ENCODE results near the gene MTTP. TPM values are rescaled to one million over a fixed set of nuclear protein-coding genes. Genes with fewer than 3 reads are reported as not detected.

The MTTP gene
- total and polyA plus RNA-seq, 2 donors (not counting 1 experiment from before 2014, with no cell fraction given), result 0.03 to 0.83 TPM

GRCh38 chr4:99670409-99671073 lies 95.9 kb downstream of the MTTP start:
- no peak overlapping the region for H3K27ac ChIP-seq (ENCODE audit: insufficient read depth, low read length)

More at GRCh38 chr4:99670409-99671073, 95.9 kb downstream of the MTTP start:
- Histone ChIP-seq H3K9ac (ENCODE audit: insufficient read depth, low read length) (no peak overlapping the region), H3K4me3 (replicated peaks in 1 of 4; ENCODE audit: control extremely low read depth in 1 of 4, insufficient read depth in 1 of 4, low read depth in 3 of 4, low read length in 4 of 4) (no peak overlapping the region), H3K4me2 (ENCODE audit: extremely low read depth, insufficient read depth, low read length) (no peak overlapping the region), H3K9me3 (ENCODE audit: control insufficient read depth, insufficient read depth, low read depth, low read length) (no peaks in the 10 kb centered on the region), H3K36me3 (ENCODE audit: control insufficient read depth, insufficient read depth, low read length) (no peaks in the 10 kb centered on the region), H3K4me1 (ENCODE audit: control insufficient read depth, extremely low read depth, insufficient read depth, low read length) (no peaks in the 10 kb centered on the region), H3K27me3 (ENCODE audit: control insufficient read depth, insufficient read depth, low read length) (no peaks in the 10 kb centered on the region), H3K79me2 (ENCODE audit: control insufficient read depth, insufficient read depth, low read length) (no peaks in the 10 kb centered on the region), H2AFZ (ENCODE audit: low read length) (no peak overlapping the region), H4K20me1 (ENCODE audit: control insufficient read depth, extremely low read depth, insufficient read depth, low read length) (no peaks in the 10 kb centered on the region)
- DNase-seq (ENCODE audit: low read depth in 2 of 2), result no peak
- no peak for TF ChIP-seq CTCF (conservative IDR thresholded peaks at IDR 0.05 in 1 of 2, IDR thresholded peaks at IDR 0.05 in 1 of 2; ENCODE audit: low read depth in 1 of 2, low read length in 2 of 2)
- no peak for TF ChIP-seq EZH2 (IDR thresholded peaks at IDR 0.05; ENCODE audit: low read length, missing control alignments)

Other genes starting within 250 kb of the MTTP start
- gene ADH1C, start 222.1 kb upstream of the MTTP start, total RNA-seq, result 0.77 and 0.83 TPM in 2 replicates
- 0.35 and 1.2 TPM in 2 replicates for gene ADH1C, start 222.1 kb upstream of the MTTP start, polyA plus RNA-seq
- gene ADH7, start 139.5 kb upstream of the MTTP start, total RNA-seq, result 0.17 TPM in 1 of 2 replicates, not detected in the other
- not detected in 2 replicates for gene ADH7, start 139.5 kb upstream of the MTTP start, polyA plus RNA-seq
- gene C4orf17, start 63.8 kb upstream of the MTTP start, total RNA-seq, result not detected in 2 replicates
- not detected in 2 replicates for gene C4orf17, start 63.8 kb upstream of the MTTP start, polyA plus RNA-seq
- gene TRMT10A, start 10.8 kb upstream of the MTTP start, total RNA-seq, result 6.7 and 11.1 TPM in 2 replicates
- gene TRMT10A, start 10.8 kb upstream of the MTTP start, polyA plus RNA-seq, result 5.6 and 6.0 TPM in 2 replicates
- gene C4orf54, start 83.0 kb downstream of the MTTP start, total RNA-seq, result under 0.01 TPM in 1 of 2 replicates, not detected in the other
- 0.01 TPM in 2 replicates for gene C4orf54, start 83.0 kb downstream of the MTTP start, polyA plus RNA-seq
- gene DAPP1, start 242.0 kb downstream of the MTTP start, total RNA-seq, result not detected in 2 replicates
- not detected in 2 replicates for gene DAPP1, start 242.0 kb downstream of the MTTP start, polyA plus RNA-seq